ENCODE results near the gene AMOT. TPM values are rescaled to one million over a fixed set of nuclear protein-coding genes. Genes with fewer than 3 reads are reported as not detected.
A peak's percentile ranks its signal among the peaks of the same experiment; 100 is the strongest.

AMOT gene
- total RNA-seq, 1 donor from 2014 or later = 88.3 TPM

DNA sequence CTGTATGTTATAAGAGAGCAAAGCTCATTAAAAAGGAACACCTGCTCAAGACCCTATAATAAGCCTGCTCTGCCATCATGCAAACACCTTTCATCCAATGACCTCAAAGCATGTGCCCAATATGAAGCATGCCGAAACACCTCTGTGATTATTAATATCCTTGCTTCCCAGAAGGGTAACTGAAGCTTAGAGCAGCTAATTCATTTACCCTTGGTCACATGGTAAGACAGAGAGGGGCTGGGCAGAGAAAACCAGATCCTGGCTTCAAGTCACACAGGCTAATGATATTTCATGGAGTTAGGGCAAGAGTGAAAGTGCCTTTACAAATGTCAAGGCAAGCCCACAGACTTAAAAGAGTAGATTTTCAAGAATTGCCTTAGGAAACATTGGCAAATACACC lies 5.6 kb downstream of the AMOT start:
- TF ChIP-seq, protein P1, sequence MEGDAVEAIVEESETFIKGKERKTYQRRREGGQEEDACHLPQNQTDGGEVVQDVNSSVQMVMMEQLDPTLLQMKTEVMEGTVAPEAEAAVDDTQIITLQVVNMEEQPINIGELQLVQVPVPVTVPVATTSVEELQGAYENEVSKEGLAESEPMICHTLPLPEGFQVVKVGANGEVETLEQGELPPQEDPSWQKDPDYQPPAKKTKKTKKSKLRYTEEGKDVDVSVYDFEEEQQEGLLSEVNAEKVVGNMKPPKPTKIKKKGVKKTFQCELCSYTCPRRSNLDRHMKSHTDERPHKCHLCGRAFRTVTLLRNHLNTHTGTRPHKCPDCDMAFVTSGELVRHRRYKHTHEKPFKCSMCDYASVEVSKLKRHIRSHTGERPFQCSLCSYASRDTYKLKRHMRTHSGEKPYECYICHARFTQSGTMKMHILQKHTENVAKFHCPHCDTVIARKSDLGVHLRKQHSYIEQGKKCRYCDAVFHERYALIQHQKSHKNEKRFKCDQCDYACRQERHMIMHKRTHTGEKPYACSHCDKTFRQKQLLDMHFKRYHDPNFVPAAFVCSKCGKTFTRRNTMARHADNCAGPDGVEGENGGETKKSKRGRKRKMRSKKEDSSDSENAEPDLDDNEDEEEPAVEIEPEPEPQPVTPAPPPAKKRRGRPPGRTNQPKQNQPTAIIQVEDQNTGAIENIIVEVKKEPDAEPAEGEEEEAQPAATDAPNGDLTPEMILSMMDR (IDR thresholded peaks at IDR 0.05; ENCODE audit: partially characterized antibody, unreplicated experiment) = no peak
- no peak overlapping the region for H3K27ac Mint-ChIP-seq (ENCODE audit: unreplicated experiment)
- H3K27me3 Mint-ChIP-seq (ENCODE audit: unreplicated experiment) = peaks cover 1% of the 10 kb centered on the region
- no peaks in the 10 kb centered on the region for H3K36me3 Mint-ChIP-seq (ENCODE audit: unreplicated experiment)
- no peak for DNase-seq
- H3K9me3 Mint-ChIP-seq (ENCODE audit: unreplicated experiment) = peaks cover 4% of the 10 kb centered on the region
- H3K4me1 Mint-ChIP-seq (ENCODE audit: low read depth, unreplicated experiment) = peaks cover 29% of the 10 kb centered on the region
- no peak overlapping the region for H3K4me3 Mint-ChIP-seq (ENCODE audit: unreplicated experiment)

DNA sequence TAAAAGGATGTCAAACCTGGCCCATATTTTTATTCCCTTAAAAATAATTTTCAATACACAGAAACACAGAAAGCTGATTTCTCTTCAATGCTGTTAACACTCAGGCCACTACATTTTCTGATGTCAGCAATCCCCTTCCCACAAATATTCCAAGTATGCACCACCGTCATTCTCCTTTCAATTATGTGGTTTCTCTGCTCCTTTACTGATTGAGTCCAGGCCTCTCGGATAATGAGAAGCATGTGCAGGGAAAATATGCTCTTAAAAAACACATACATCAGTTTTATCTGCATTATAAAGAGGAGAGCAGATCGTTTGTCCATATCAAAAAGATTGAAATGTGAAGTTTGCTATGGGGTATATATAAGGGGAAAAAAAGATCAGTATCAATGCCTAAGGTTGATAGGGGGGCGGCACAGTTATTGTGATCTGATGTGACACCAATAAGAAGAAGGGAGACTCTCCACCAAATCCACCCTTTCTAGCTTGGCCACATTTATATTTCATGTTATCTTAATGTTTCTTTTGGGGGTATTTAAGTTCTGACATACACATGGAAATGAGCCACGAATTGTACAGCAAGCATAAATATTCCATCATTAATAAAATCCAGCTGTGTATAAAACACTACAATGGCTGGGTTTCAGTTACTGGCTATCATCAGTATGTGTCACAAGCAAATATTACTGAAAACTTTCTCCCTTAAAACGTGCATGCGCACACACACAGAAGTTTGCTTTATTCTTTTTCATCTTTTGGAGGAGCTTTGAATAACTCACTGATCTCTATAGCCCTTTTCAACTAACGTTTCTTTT lies 6.4 kb downstream of the AMOT start:
- H3K27me3 Mint-ChIP-seq (ENCODE audit: unreplicated experiment) = no peaks in the 10 kb centered on the region
- TF ChIP-seq, protein P1 (IDR thresholded peaks at IDR 0.05; ENCODE audit: partially characterized antibody, unreplicated experiment) = no peak
- H3K9me3 Mint-ChIP-seq (ENCODE audit: unreplicated experiment) = no peaks in the 10 kb centered on the region
- H3K36me3 Mint-ChIP-seq (ENCODE audit: unreplicated experiment) = no peaks in the 10 kb centered on the region
- H3K27ac Mint-ChIP-seq (ENCODE audit: unreplicated experiment) = no peak overlapping the region
- H3K4me3 Mint-ChIP-seq (ENCODE audit: unreplicated experiment) = no peak overlapping the region
- no peak for DNase-seq
- H3K4me1 Mint-ChIP-seq (ENCODE audit: low read depth, unreplicated experiment) = peaks cover 25% of the 10 kb centered on the region

DNA sequence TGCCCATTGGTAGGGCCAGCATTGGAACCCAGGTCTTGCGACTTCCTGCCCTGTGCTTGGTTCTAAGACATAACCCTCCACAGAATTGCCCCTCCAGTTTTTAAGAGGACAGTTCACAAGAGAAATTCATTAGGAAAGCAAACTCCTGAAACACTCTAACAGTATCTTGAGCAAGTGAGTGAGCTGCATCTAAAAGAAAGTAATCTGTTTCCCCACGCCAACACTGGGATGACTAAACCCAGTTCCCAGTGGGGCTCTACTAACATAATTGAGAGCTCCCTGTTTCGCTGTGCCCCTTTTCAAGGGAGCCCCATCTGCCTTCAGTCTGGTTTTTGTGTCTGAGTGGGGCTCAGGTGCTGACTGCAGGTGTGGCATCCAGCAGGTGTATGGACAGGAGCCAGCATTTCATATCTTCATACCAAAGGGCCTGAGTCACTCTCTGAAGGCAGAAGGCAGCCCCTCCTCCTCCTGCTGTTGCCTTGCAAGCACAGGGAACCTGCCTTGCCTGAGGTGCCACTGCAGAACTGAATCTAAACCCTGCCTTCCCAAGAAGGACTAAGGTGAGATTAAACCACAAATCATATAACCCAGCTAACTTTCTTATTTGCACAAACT lies 8.0 kb downstream of the AMOT start:
- H3K27me3 Mint-ChIP-seq (ENCODE audit: unreplicated experiment) = no peaks in the 10 kb centered on the region
- no peak for DNase-seq
- H3K9me3 Mint-ChIP-seq (ENCODE audit: unreplicated experiment) = no peaks in the 10 kb centered on the region

DNA sequence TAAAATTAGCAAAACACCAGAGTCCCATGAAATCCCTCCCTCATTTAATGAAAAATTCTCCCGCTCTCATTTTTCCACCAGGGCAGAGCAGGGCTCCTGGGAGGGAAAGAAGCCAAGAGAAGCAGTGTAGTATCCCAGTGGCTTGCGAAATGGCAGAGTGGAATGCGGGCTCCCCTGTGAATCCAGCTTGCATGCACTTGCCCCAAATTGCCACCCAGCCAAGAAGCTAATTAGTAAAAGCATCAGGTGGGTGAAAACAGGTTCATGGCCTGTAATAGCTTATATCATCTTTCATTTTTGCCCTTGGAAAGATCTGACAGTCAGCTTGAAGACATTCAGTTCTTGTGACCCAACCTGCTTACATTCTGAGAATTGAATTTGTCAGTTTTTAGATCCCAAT lies 10.1 kb downstream of the AMOT start:
- no peak overlapping the region for H3K4me3 Mint-ChIP-seq (ENCODE audit: unreplicated experiment)
- TF ChIP-seq, protein P1 (IDR thresholded peaks at IDR 0.05; ENCODE audit: partially characterized antibody, unreplicated experiment) = no peak
- DNase-seq = no peak
- H3K36me3 Mint-ChIP-seq (ENCODE audit: unreplicated experiment) = no peaks in the 10 kb centered on the region
- H3K27me3 Mint-ChIP-seq (ENCODE audit: unreplicated experiment) = peaks cover 1% of the 10 kb centered on the region
- H3K9me3 Mint-ChIP-seq (ENCODE audit: unreplicated experiment) = no peaks in the 10 kb centered on the region
- peaks cover 20% of the 10 kb centered on the region for H3K4me1 Mint-ChIP-seq (ENCODE audit: low read depth, unreplicated experiment)
- no peak overlapping the region for H3K27ac Mint-ChIP-seq (ENCODE audit: unreplicated experiment)

More for the DNA sequence above, 8.0 kb downstream of the AMOT start:
- TF ChIP-seq, protein P1 (IDR thresholded peaks at IDR 0.05; ENCODE audit: partially characterized antibody, unreplicated experiment) = no peak
- peaks cover 24% of the 10 kb centered on the region for H3K4me1 Mint-ChIP-seq (ENCODE audit: low read depth, unreplicated experiment)
- no peak overlapping the region for H3K4me3 Mint-ChIP-seq (ENCODE audit: unreplicated experiment)
- H3K27ac Mint-ChIP-seq (ENCODE audit: unreplicated experiment) = peak overlapping the region; percentile 28
- H3K36me3 Mint-ChIP-seq (ENCODE audit: unreplicated experiment) = no peaks in the 10 kb centered on the region

All from glutamatergic neuron (in vitro differentiated cells).